A172 (cell line): Measurements from ENCODE around the gene TRAPPC3L. TPM values are rescaled to one million over a fixed set of nuclear protein-coding genes. Genes with fewer than 3 reads are reported as not detected.

Source experiments
- DNase-seq: peaks from one replicate; pipeline ENCODE4 v3.0.0-alpha.2; 2015; ENCODE audit warnings: low spot score
- total RNA-seq: library from RNA; depleted of rRNA; stranded (reverse); fragments of >200 nt; shearing (Covaris generic); gene quantifications from 2 replicates; pipeline ENCODE4 v1.2.3, GENCODE V29; 2014

TRAPPC3L gene
- total RNA-seq, 1 experiment from 2014 or later = not detected

DNA sequence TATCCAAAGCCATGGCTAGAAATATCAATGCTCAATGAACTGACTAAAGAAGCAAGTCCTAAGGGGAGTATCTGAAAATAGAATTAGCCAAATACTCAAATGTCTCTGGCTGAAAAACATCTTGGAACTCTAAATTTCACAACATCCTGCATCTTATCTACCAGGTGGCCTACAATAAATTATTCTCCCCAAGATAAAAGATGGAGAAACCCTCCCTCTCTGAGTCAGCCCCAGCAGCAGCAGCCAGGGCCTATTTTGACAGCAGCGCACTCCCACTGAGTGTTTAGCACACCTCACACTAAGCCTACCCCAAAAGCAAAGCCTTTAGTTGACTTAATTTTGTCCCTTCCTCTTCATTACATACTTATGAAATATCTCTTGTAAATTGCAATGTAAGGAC is 78.4 kb downstream of the TRAPPC3L start:
- DNase-seq = peak; percentile 22

GRCh38 chr6:116465246-116465645 is 80.2 kb downstream of the TRAPPC3L start:
- DNase-seq = no peak

DNA sequence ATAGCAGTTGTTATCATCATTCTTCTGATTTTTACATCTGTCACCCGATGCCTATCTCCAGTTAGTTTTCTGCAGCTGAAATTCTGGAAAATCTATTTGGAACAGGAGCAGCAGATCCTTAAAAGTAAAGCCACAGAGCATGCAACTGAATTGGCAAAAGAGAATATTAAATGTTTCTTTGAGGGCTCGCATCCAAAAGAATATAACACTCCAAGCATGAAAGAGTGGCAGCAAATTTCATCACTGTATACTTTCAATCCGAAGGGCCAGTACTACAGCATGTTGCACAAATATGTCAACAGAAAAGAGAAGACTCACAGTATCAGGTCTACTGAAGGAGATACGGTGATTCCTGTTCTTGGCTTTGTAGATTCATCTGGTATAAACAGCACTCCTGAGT is 82.2 kb downstream of the TRAPPC3L start:
- no peak for DNase-seq

DNA sequence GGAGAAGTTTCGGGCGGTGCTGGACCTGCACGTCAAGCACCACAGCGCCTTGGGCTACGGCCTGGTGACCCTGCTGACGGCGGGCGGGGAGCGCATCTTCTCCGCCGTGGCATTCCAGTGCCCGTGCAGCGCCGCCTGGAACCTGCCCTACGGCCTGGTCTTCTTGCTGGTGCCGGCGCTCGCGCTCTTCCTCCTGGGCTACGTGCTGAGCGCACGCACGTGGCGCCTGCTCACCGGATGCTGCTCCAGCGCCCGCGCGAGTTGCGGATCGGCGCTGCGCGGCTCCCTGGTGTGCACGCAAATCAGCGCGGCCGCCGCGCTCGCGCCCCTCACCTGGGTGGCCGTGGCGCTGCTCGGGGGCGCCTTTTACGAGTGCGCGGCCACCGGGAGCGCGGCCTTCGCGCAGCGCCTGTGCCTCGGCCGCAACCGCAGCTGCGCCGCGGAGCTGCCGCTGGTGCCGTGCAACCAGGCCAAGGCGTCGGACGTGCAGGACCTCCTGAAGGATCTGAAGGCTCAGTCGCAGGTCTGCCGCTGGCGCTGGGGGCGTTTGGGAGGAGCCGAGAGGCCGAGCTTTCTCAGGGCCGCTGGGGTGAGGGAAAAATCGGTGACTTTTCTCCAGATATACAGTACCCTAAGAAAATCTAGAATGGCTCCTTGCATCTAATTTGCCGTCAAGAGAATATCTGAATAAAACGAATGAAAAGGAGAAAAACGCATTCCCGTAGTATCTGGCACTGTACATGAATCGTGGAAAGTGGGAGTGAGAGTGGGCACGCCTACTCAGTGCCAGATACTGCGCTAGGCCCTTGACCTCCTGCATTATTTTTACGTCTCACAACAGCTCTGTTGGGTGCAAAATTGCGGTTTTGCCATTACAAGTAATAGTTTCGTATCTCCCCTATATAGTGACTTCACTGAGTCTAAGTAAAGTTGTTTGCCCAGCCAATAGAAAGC is 83.3 kb downstream of the TRAPPC3L start:
- DNase-seq = no peak

DNA sequence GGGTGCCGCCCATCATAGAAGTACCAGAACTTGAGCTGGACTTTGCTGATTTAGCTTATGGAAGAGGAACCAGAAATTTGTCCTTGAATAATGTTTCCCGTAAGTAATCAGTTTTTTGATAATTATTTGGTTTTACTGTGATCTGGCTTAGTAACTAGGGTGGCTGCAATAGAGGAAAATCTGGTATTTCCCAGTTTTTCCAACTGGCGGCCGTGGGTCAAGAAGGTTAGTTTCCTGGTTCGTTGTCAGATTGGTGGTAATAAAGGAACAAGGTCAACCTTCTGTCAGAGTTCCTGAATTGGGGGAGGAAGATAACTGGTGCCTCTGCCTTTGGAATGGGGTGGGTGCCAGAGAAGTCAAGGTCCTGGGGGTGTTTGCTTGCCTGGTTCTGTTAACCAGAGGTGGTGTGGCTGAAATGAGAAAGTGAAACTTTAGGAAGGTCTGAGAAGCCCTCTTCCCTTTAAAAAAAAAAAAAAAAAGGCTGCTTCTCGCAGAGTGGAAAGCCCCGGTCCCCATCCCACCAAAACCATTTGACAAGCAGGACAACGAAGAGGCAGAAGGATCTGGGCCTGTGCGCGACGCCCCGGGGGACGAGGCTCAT is 84.1 kb downstream of the TRAPPC3L start, which contains the start of gene CALHM6:
Gene CALHM6, plus strand, starts transcription at position 45 of the 601 bp plus-strand sequence. Its CDS starts 555 bp downstream, at position 600.
- no peak for DNase-seq

DNA sequence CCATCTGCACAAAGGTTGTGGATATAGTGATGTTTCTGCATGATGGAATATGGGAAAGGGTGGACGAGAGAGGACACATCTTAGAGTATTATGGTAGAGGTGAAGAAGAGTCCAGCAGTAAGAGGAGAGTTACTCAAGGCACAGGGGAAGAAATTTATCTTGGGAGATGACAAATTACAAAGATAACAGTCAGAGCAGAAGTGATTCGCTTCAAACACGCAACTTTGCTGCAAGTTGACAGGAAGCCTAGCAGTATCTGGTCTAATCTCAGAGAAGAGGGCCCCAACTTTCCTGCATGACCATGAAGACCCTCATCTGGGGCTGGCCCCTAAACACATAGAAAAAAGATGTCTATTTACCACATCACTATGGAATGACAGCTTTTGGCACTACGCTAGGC is 85.6 kb downstream of the TRAPPC3L start:
- DNase-seq = no peak

- DNase-seq = no peak
Observed at GRCh38 chr6:116458264-116458663, 87.2 kb downstream of the TRAPPC3L start.

DNA sequence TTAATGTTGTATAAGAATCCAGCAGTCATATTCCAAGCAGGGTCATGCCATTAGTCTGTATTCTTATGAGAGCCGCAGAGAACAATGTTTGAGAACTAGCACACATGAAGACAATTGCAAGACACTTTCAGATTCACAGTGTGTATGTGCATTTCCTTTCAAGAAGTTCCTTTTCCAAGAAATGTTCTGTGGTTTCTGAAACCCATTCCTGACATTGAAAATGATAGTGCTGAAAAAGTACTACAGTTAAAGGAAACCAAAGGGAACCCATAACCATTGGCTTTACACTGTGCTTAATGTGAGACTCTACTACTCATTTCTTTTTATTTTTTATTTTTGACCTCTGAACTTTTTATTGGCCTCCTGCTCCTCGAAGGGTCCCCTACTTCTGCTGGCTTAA is 88.6 kb downstream of the TRAPPC3L start:
- no peak for DNase-seq

DNA sequence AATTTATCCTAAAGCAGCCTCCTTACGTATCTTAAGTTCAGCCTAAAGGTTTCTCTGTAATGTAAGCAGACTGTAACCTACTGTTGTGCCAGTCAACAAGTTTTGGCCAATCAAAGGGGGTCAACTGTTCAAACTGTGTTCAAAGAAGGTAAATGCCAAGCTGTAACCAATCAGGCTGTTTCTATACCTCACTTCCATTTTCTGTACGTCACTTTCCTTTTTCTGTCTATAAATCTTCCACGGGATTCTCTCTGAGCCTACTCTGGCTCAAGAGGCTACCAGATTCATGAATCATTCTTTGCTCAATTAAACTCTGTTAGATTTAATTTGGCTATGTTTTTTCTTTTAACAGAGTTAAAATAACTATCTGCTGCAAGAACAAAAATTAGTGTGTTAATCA is 89.4 kb downstream of the TRAPPC3L start:
- no peak for DNase-seq

DNA sequence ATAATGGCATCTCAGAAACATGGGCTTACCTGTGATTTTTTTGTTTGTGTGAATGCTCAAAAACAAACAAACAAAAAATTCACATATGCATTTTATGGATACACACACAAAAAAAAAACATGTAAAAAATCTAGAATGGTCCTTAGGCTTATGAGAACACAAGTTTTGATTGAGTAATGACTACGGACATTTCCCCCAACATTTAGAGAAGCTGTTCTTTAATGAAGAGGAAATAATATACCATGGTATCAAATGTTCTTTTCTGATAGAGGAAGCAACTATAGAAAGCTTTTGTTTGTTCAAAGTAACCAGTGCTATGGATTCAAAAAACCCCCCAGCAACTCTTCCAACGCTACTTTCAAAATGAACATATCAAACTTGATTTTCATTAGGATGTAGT is 93.0 kb downstream of the TRAPPC3L start:
- DNase-seq = no peak

DNA sequence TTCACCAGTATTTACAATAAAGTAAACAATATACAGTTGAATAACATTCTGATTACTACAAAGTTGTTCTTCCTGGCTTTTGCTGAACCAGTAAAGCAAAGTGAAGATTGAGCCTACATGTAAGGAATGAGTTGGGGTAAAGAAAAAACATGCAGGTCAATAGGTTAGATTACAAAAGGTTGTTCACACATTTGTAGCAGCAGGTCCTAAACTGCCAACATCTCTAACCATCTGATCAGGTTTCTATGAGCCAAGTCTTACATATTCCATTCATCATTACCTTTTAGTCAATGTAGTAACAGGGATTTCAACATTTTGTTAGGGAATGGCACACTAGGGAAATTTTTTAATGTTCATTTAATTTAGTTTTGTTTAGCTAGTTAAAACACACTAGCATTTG is 93.6 kb downstream of the TRAPPC3L start:
- no peak for DNase-seq

DNA sequence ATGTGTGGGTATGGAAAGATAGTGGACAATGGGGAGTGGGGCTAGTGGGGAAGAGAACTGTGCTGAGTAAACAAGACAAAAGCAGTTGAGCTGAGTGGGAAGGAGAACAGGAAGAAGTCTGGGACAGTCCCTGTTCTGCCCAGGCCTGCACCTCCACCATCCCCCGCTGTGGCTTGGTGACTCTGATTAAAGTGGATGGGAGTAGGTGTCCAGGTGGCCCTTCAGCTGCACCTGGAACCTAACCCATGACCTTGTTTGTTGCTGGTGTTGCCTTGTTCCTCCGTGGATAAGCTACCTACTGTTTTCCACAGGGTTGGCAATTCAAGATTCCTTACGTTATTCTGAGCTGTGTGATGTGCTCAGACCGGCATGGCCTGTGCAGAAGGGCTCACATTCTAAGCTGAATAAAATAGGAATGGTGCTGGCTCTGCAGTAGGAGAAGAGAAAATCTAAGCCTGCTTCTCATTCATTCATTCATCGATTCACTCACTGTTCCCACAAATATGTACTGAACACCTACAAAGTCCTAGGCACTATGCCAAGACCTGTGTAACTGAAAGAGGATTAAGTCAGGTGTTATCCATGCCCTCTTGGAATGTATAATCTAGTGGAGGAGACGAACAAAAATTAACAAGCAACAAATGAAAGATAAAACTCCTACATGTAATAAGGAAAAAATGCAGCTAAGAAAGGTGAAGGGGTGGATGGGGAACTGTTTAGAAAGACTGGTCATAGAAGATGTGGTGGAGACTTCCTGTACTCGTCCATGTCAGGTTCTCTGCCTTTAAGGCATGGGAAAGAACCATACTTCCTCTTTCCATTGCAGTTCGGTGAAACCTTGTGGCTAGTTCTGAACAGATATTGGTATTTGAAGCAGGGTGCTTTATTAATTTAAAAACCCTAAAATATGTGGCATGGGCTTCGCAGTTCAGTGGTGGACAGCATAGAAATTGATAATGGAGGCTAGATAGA is 94.4 kb downstream of the TRAPPC3L start:
- no peak for DNase-seq

GRCh38 chr6:116450185-116450710 is 95.2 kb downstream of the TRAPPC3L start:
- no peak for DNase-seq

- no peak for DNase-seq
Observed at GRCh38 chr6:116449565-116449964, 95.9 kb downstream of the TRAPPC3L start.

DNA sequence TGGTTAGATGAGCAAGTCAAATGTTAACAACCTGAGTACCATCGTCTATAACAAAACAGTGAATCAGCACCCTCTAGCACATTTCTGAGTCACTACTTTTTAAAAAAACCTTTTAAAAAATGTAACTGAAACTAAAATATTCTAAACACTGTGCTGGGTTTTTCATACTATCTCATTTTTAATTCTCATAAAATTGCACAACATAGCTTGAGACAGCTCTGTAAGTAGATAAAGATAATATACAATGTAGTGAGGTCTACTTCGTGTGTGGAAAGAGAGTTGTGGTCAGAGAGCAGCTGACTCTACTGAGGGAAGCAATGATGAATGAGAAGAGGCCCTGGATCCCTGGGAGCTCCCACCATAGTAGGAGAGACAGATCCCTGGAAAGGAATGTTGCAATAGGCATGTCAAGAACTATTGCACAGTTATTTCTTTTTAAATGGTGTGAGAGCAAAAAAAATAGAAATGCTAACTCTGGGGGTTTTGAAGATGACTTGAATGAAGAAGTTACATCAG is 97.9 kb downstream of the TRAPPC3L start:
- DNase-seq = peak; percentile 48

DNA sequence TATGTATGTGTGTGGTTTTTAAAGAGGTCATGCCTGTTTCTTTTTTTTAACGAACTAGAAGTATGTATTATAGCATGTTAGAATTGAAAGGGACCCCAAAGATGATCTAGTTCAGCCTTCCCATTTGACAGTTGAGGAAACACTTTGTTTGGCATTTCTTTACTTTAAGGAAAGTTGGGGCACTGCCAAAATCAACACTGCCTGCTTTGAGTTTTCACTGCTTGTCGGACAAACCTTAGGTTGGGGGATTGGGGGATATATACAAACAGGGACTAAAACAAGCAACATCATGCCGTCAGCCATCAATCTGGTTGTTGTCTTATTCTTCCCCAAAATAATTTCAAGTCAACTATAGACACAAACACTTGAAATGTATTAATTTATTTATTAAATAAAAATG is 98.4 kb downstream of the TRAPPC3L start:
- no peak for DNase-seq

- DNase-seq = peak; percentile 31
Observed at GRCh38 chr6:116446399-116446798, 99.1 kb downstream of the TRAPPC3L start.

GRCh38 chr6:116445102-116445501 is 100.4 kb downstream of the TRAPPC3L start:
- no peak for DNase-seq
